HepG2 (cell line): ENCODE results near the gene GATAD2B. TPM values are rescaled to one million over a fixed set of nuclear protein-coding genes. Genes with fewer than 3 reads are reported as not detected.

ENCODE experiments used
- ARID5B ChIP-seq: IDR thresholded peaks from 2 replicates; pipeline ENCODE4 v1.4.0; 2020; ENCODE audit warnings: mild to moderate bottlenecking, missing genetic modification reagents
- ESRRA ChIP-seq: sonication (generic); formaldehyde crosslinking; IDR thresholded peaks from 2 replicates; pipeline ENCODE4 v1.5.1; 2020; ENCODE audit warnings: mild to moderate bottlenecking, low read depth, missing genetic modification reagents
- ISL2 ChIP-seq: sonication (generic); formaldehyde crosslinking; IDR thresholded peaks from 2 replicates; pipeline ENCODE4 v1.5.0; 2020; ENCODE audit warnings: missing genetic modification reagents
- MLXIP ChIP-seq: sonication (generic); formaldehyde crosslinking; IDR thresholded peaks from 2 replicates; pipeline ENCODE4 v1.9.0; 2021; ENCODE audit warnings: missing genetic modification reagents, borderline replicate concordance
- MTF1 ChIP-seq: sonication (generic); formaldehyde crosslinking; IDR thresholded peaks from 2 replicates; pipeline ENCODE4 v1.5.0; 2020; ENCODE audit warnings: missing genetic modification reagents
- NFIB ChIP-seq: sonication (generic); formaldehyde crosslinking; IDR thresholded peaks from 2 replicates; pipeline ENCODE4 v1.9.0; 2021; ENCODE audit warnings: missing genetic modification reagents, mild to moderate bottlenecking, borderline replicate concordance
- NR3C1 ChIP-seq: sonication (generic); formaldehyde crosslinking; IDR thresholded peaks from 2 replicates; pipeline ENCODE4 v1.4.0; 2020; ENCODE audit warnings: missing genetic modification reagents
- PHB2 ChIP-seq: fragments of 450-650 bp; IDR thresholded peaks from 2 replicates; pipeline ENCODE4 v1.6.1; 2018; ENCODE audit not compliant: partially characterized antibody
- SALL2 ChIP-seq: sonication (generic); formaldehyde crosslinking; IDR thresholded peaks from 2 replicates; pipeline ENCODE4 v1.8.1; 2023; ENCODE audit warnings: mild to moderate bottlenecking, missing genetic modification reagents, inconsistent platforms
- TEAD2 ChIP-seq: sonication (generic); formaldehyde crosslinking; IDR thresholded peaks from 2 replicates; pipeline ENCODE4 v1.9.0; 2021; ENCODE audit warnings: missing genetic modification reagents
- UBTF ChIP-seq: sonication (generic); formaldehyde crosslinking; IDR thresholded peaks from 2 replicates; pipeline ENCODE4 v1.4.0; 2020; ENCODE audit warnings: mild to moderate bottlenecking, missing genetic modification reagents
- ZNF335 ChIP-seq: sonication (generic); formaldehyde crosslinking; IDR thresholded peaks from 2 replicates; pipeline ENCODE4 v1.4.0; 2020; ENCODE audit warnings: missing genetic modification reagents
- ZNF441 ChIP-seq: sonication (generic); formaldehyde crosslinking; IDR thresholded peaks from 2 replicates; pipeline ENCODE4 v1.7.0; 2021; ENCODE audit warnings: missing genetic modification reagents, borderline replicate concordance
- ZNF549 ChIP-seq: sonication (generic); formaldehyde crosslinking; IDR thresholded peaks from 2 replicates; pipeline ENCODE4 v1.5.0; 2020; ENCODE audit warnings: missing genetic modification reagents
- ZNF564 ChIP-seq: sonication (generic); formaldehyde crosslinking; IDR thresholded peaks from 2 replicates; pipeline ENCODE4 v1.8.1; 2023; ENCODE audit warnings: mild to moderate bottlenecking, missing genetic modification reagents
- ZNF607 ChIP-seq: sonication (generic); formaldehyde crosslinking; IDR thresholded peaks from 2 replicates; pipeline ENCODE4 v1.5.1; 2020; ENCODE audit warnings: missing genetic modification reagents, mild to moderate bottlenecking, borderline replicate concordance
- ZNF724P ChIP-seq: sonication (generic); formaldehyde crosslinking; IDR thresholded peaks from 2 replicates; pipeline ENCODE4 v1.8.0; 2022; ENCODE audit warnings: missing genetic modification reagents, borderline replicate concordance
- polyA plus RNA-seq, 8 experiments: library from polyadenylated mRNA; depleted of rRNA in 3 of 8; stranded (reverse) in 7 of 8; unstranded in 1 of 8; fragments of >200 nt; fragmentation: Illumina TruSeq in 4 of 8; extraction: Trizol in 4 of 8; gene quantifications; 2 replicates each; pipeline versions ENCODE4 v1.2.1 to v1.2.3, GENCODE V29; 2011 to 2016; ENCODE audit warnings: low read depth in 4 of 8, missing spikeins in 1 of 8, mixed read lengths in 1 of 8; ENCODE audit not compliant: insufficient read depth in 1 of 8
- total RNA-seq, 5 experiments: library from RNA; depleted of rRNA; stranded (reverse); fragments of >200 nt; fragmentation: Illumina TruSeq; extraction: Trizol; gene quantifications; 2 replicates each; pipeline ENCODE4 v1.2.3, GENCODE V29; 2016; ENCODE audit warnings: low read depth in 1 of 5

The GATAD2B gene
- total and polyA plus RNA-seq, 2 of the 13 experiments (the other 11 are each of a cell fraction or from before 2014, with no cell fraction given), result 3.2 to 5.2 TPM

- TF ChIP-seq ARID5B (CRISPR knock-in tag) (peak; percentile 77), SALL2 (peak; percentile 68; the same call in 1 of the 2 replicates), ZNF607 (CRISPR knock-in tag) (peak; percentile 88), UBTF (CRISPR knock-in tag) (peak; percentile 90), MLXIP (CRISPR knock-in tag) (no peak), ESRRA (CRISPR knock-in tag) (no peak), NFIB (CRISPR knock-in tag) (no peak), TEAD2 (CRISPR knock-in tag) (0 out of 2 replicates have a peak, but pooled peaks have one; percentile 61), PHB2 (no peak), NR3C1 (CRISPR knock-in tag) (no peak), ZNF335 (CRISPR knock-in tag) (peak; percentile 74; the same call in 1 of the 2 replicates), MTF1 (CRISPR knock-in tag) (no peak), ISL2 (peak; percentile 32; the same call in 1 of the 2 replicates), ZNF724P (CRISPR knock-in tag) (peak; percentile 88), ZNF441 (CRISPR knock-in tag) (peak; percentile 72; the same call in 1 of the 2 replicates), ZNF564 (CRISPR knock-in tag) (peak; percentile 79; the same call in 1 of the 2 replicates), ZNF549 (CRISPR knock-in tag) (no peak)
Measured at GRCh38 chr1:153967107-153967999, 44.6 kb upstream of the GATAD2B start, which contains the start of gene CREB3L4 (continued).
